ENCODE data around the gene KREMEN1. TPM values are rescaled to one million over a fixed set of nuclear protein-coding genes. Genes with fewer than 3 reads are reported as not detected.

The KREMEN1 gene
- total RNA-seq, 1 experiment from 2014 or later: 5.8 TPM

DNA sequence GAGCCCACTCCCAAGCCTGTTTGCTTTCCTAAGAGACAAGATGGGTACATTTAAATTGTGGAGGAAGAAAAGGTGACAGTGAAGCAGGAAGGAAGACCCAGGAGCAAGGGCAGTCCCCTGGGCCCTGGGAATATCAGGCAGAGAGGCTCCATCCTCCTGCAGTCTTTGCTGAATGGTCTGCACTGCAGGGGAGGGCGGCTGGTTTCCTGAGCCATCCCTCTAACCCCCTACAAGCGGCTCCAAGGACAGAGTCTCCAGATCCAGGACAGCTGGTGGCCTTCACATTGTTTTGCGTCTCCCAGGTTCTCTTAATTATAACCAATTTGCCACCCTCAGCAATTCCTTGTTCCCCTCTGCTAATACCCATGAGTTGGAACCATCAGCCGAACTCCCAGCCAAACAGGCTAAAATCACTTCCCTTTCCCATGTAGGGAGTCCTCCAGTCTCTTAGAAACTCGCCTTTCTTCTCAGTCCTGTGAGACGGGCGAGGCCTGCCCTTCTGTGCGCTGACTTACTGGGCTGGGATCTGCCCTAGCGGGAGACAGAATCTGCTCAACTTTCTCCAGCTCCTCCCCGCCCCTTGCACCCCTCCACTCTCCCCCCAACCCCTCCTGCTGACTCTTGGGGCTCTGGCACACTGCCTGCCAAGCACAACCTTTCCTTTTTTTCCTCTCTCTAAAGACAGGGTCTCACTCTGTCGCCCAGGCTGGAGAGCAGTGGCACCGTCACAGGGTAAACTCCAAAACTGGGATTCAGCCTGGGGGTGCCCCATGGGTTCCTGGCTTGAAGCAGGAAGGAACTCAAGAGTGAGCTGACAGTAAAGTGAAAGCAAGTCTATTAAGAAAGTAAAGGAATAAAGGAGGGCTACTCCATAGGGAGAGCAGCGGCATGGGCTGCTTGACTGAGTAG lies 79.5 kb downstream of the KREMEN1 start:
- POLR2A ChIA-PET: no interaction called here
- Mint-ChIP-seq H3K36me3 (no peaks in the 10 kb centered on the region), H3K27ac (peak overlapping the region; percentile 84), H3K4me1 (peaks cover 49% of the 10 kb centered on the region), H3K4me3 (peak overlapping the region; percentile 20; the same call in 1 of the 2 replicates), H3K9me3 (no peaks in the 10 kb centered on the region), H3K27me3 (ENCODE audit: low read depth) (0 out of 2 replicates have a peak, but pooled peaks cover 2% of the 10 kb centered on the region)
- peak; percentile 56 for DNase-seq (ENCODE audit: low spot score)
- CTCF ChIA-PET: interaction anchor here (0.6 to 4.3 kb wide), 5 partner anchors 10 to 111 kb away, joined by 3 to 66 read pairs (median 22); partner anchors contain the start of gene C22orf31
- ATAC-seq: peak; percentile 61
- TF ChIP-seq ZNF121 (CRISPR knock-in tag; IDR thresholded peaks at IDR 0.05) (peak; percentile 15; the same call in 1 of the 2 replicates), GTF2I (CRISPR knock-in tag; conservative IDR thresholded peaks at IDR 0.05) (no peak), ZNF423 (CRISPR knock-in tag; IDR thresholded peaks at IDR 0.05) (peak; percentile 9; the same call in 1 of the 2 replicates)

DNA sequence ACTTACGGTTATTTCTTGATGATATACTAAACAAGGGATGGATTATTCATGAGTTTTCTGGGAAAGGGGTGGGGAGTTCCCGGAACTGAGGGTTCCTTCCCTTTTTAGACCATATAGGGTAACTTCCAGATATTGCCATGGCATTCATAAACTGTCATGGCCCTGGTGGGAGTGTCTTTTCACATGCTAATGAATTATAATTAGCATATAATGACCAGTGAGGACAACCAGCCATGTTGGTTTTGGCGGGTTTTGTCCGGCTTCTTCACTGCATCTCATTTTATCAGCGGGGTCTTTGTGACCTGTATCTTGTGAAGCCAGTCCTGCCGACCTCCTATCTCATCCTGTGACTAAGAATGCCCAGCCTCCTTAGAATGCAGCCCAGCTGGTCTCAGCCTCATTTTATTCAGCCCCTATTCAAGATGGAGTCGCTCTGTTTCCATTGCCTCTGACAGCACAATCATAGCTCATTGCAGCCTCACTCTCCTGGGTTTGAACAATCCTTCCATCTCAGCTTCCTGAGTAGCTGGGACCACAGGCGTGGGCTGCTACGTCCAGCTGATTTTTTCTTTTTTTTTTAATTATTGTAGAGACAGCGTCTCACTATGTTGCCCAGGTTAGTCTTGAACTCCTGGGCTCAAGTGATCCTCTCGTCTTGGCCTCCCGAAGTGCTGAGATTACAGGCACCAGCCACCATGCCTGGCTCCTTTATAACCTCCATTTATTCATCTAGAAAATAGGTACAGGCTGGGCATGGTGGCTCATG lies 80.3 kb downstream of the KREMEN1 start:
- Mint-ChIP-seq H3K36me3 (no peaks in the 10 kb centered on the region), H3K4me3 (no peak overlapping the region), H3K9me3 (peaks cover 3% of the 10 kb centered on the region; the same call in 1 of the 2 replicates), H3K27me3 (ENCODE audit: low read depth) (0 out of 2 replicates have a peak, but pooled peaks cover 2% of the 10 kb centered on the region), H3K27ac (peak overlapping the region; percentile 84), H3K4me1 (peaks cover 49% of the 10 kb centered on the region)
- DNase-seq (ENCODE audit: low spot score) (no peak), ATAC-seq (no peak)
- ChIA-PET CTCF (interaction anchor here (0.6 to 4.3 kb wide), 19 partner anchors 10 to 297 kb away, joined by 3 to 66 read pairs (median 11); partner anchors contain the start of genes C22orf31 and KREMEN1), POLR2A (no interaction called here)
- TF ChIP-seq, protein P1, sequence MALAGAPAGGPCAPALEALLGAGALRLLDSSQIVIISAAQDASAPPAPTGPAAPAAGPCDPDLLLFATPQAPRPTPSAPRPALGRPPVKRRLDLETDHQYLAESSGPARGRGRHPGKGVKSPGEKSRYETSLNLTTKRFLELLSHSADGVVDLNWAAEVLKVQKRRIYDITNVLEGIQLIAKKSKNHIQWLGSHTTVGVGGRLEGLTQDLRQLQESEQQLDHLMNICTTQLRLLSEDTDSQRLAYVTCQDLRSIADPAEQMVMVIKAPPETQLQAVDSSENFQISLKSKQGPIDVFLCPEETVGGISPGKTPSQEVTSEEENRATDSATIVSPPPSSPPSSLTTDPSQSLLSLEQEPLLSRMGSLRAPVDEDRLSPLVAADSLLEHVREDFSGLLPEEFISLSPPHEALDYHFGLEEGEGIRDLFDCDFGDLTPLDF (CRISPR knock-in tag; IDR thresholded peaks at IDR 0.05): no peak
- TF ChIP-seq GTF2I (CRISPR knock-in tag; conservative IDR thresholded peaks at IDR 0.05) (no peak), FOXJ3 (CRISPR knock-in tag; IDR thresholded peaks at IDR 0.05; ENCODE audit: borderline replicate concordance) (no peak), CREM (CRISPR knock-in tag; IDR thresholded peaks at IDR 0.05) (no peak), ZNF423 (CRISPR knock-in tag; IDR thresholded peaks at IDR 0.05) (no peak), NFATC4 (CRISPR knock-in tag; IDR thresholded peaks at IDR 0.05) (no peak), SMAD4 (CRISPR knock-in tag; IDR thresholded peaks at IDR 0.05) (no peak), ZNF138 (CRISPR knock-in tag; conservative IDR thresholded peaks at IDR 0.05) (no peak), NR3C1 (CRISPR knock-in tag; conservative IDR thresholded peaks at IDR 0.05; ENCODE audit: low read depth) (no peak), ELF4 (CRISPR knock-in tag; IDR thresholded peaks at IDR 0.05; ENCODE audit: low read depth) (no peak), TCF7 (CRISPR knock-in tag; IDR thresholded peaks at IDR 0.05; ENCODE audit: low read depth) (no peak), MXD4 (CRISPR knock-in tag; IDR thresholded peaks at IDR 0.05; ENCODE audit: borderline replicate concordance) (no peak), ESRRA (CRISPR knock-in tag; IDR thresholded peaks at IDR 0.05; ENCODE audit: borderline replicate concordance) (no peak), HMGA2 (CRISPR knock-in tag; IDR thresholded peaks at IDR 0.05) (no peak), TEAD4 (CRISPR knock-in tag; IDR thresholded peaks at IDR 0.05) (no peak), ATF1 (CRISPR knock-in tag; IDR thresholded peaks at IDR 0.05) (no peak)

DNA sequence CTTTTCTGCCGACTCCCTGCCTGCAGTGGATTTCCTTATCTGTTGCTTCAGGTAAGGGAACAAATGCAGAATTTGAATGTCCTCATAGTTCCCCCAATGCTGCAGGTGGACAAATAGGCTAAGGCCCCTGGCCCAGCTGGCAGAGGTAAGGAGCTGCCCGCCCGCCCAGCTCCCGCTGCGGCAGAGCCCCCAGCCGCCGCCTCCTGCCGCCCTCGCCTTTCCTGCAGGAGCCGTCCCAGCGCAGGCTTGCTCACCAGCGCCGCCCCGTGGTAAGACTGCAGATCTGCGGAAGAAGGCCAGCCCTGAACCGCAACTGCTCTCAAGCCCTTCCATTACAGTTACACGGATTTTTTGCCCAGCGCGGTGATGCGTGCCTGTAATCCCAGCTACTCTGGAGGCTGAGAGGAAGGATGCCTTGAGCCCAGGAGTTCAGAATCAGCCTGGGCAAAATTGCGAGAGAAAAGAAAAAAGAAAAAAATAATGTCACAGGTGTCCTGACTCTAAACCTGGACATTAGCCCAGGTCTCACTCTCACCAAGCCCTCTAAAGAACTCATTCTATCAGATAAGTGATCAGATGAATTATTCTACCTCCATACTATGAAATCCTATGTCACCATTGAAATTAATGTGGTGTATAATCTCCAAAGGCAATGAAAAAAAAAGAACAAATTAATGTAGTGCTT lies 81.7 kb downstream of the KREMEN1 start:
- ChIA-PET POLR2A (no interaction called here), CTCF (interaction anchor here (0.6 to 4.3 kb wide), 72 partner anchors 9 to 381 kb away, joined by 3 to 66 read pairs (median 5); partner anchors contain the start of genes C22orf31, EMID1, KREMEN1 and ZNRF3)
- Mint-ChIP-seq H3K4me1 (peaks cover 49% of the 10 kb centered on the region), H3K4me3 (no peak overlapping the region), H3K9me3 (peaks cover 3% of the 10 kb centered on the region; the same call in 1 of the 2 replicates), H3K27me3 (ENCODE audit: low read depth) (0 out of 2 replicates have a peak, but pooled peaks cover 2% of the 10 kb centered on the region), H3K36me3 (no peaks in the 10 kb centered on the region), H3K27ac (no peak overlapping the region)
- peak; percentile 58 for ATAC-seq
- DNase-seq (ENCODE audit: low spot score): peak; percentile 89
- TF ChIP-seq, protein P2, sequence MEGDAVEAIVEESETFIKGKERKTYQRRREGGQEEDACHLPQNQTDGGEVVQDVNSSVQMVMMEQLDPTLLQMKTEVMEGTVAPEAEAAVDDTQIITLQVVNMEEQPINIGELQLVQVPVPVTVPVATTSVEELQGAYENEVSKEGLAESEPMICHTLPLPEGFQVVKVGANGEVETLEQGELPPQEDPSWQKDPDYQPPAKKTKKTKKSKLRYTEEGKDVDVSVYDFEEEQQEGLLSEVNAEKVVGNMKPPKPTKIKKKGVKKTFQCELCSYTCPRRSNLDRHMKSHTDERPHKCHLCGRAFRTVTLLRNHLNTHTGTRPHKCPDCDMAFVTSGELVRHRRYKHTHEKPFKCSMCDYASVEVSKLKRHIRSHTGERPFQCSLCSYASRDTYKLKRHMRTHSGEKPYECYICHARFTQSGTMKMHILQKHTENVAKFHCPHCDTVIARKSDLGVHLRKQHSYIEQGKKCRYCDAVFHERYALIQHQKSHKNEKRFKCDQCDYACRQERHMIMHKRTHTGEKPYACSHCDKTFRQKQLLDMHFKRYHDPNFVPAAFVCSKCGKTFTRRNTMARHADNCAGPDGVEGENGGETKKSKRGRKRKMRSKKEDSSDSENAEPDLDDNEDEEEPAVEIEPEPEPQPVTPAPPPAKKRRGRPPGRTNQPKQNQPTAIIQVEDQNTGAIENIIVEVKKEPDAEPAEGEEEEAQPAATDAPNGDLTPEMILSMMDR (IDR thresholded peaks at IDR 0.05): peak; percentile 97
- TF ChIP-seq JAZF1 (CRISPR knock-in tag; IDR thresholded peaks at IDR 0.05) (no peak), CBFB (CRISPR knock-in tag; IDR thresholded peaks at IDR 0.05; ENCODE audit: low read depth) (no peak), ETV6 (CRISPR knock-in tag; IDR thresholded peaks at IDR 0.05) (0 out of 2 replicates have a peak, but pooled peaks have one; percentile 14), TEAD1 (CRISPR knock-in tag; IDR thresholded peaks at IDR 0.05) (peak; percentile 58; the same call in 1 of the 2 replicates)
- TF ChIP-seq, protein P3, sequence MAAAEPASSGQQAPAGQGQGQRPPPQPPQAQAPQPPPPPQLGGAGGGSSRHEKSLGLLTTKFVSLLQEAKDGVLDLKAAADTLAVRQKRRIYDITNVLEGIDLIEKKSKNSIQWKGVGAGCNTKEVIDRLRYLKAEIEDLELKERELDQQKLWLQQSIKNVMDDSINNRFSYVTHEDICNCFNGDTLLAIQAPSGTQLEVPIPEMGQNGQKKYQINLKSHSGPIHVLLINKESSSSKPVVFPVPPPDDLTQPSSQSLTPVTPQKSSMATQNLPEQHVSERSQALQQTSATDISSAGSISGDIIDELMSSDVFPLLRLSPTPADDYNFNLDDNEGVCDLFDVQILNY (CRISPR knock-in tag; IDR thresholded peaks at IDR 0.05): no peak
- TF ChIP-seq, protein P1 (CRISPR knock-in tag; IDR thresholded peaks at IDR 0.05): no peak

All from WTC11 (cell line).